Activated T-cell treated with anti-CD3 and anti-CD28 coated beads, Interleukin-2, amount 50 U/mL, for 48 hours (primary cell): ENCODE measurements around the gene SMR3A.

ENCODE experiments used
- DNase-seq, 2 experiments: peaks; one replicate each; pipeline ENCODE4 v3.0.0-alpha.2; 2020

The SMR3A gene

GRCh38 chr4:70360460-70360859 is at the start of gene SMR3A:
SMR3A (plus strand) TSS chr4:70360760; CDS start chr4:70362116, 1,356 bp downstream.
- DNase-seq: no peak

DNA sequence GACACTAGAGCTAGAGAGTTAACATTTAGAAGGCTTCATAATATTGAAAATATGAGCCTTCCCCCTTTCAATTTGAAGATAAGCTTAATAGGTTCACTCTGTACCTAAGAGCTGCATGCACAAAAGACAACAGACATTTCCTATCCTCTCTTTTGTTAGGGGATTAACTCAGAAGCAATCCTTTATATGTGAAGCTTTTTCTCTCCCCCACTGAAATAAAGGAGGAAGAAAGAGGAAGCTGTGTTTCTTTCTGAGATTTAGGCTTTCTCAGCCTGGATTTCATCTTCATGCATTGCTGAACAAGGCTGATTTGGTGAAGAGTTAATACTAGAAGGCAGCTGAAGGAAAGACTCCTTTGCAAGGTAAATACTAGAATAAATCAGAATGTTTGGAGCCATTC is 46.8 kb upstream of the SMR3A start:
- no peak for DNase-seq

- no peak for DNase-seq
Measured at GRCh38 chr4:70315928-70316327, 44.6 kb upstream of the SMR3A start.

- DNase-seq: no peak
Measured at GRCh38 chr4:70326052-70326451, 34.5 kb upstream of the SMR3A start.

DNA sequence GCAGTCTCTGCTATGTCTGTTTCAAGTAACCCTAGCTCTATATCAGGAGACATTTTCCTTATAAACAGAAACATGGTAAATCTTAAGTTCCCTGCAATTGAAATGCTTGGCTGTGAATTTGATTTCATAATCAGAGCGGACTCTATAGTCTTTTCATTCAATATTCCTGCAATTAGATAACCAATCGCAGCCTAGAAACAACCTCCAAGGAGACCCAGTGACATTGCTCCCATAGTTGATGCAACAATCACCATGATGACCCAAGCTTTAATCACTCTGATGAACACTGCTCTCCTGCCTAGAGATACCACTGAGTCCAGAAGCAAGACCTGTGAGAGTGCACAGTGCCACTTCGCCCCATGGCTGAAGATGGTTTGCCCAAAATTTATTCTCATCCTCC is 25.9 kb upstream of the SMR3A start, which contains the start of gene CABS1:
Gene CABS1 (plus strand): TSS at position 301 of the 400 bp plus-strand sequence. CDS start 59 bp downstream, at position 360.
- no peak for DNase-seq

GRCh38 chr4:70336043-70336442 is 24.5 kb upstream of the SMR3A start:
- DNase-seq: no peak

GRCh38 chr4:70337886-70338420 is 22.6 kb upstream of the SMR3A start:
- no peak for DNase-seq

DNA sequence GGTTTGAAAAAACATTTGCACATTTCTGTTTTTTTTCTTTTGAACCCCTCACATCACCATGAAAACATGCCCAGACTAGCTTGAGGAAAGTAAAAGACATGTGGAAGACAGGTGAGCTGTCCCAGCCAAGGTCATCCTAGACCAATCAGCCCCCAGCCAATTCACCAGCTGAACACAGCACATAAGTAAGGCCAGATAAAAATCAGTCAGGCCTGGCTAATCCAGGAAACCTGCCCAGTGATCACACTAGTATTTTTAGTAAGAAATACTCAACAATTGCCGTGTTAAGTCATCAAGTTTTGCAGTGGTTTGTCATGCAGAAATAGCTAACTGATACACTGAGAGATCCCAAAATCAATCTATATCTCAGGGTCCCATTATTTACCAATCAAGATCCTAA is 4.4 kb upstream of the SMR3A start:
- no peak for DNase-seq

DNA sequence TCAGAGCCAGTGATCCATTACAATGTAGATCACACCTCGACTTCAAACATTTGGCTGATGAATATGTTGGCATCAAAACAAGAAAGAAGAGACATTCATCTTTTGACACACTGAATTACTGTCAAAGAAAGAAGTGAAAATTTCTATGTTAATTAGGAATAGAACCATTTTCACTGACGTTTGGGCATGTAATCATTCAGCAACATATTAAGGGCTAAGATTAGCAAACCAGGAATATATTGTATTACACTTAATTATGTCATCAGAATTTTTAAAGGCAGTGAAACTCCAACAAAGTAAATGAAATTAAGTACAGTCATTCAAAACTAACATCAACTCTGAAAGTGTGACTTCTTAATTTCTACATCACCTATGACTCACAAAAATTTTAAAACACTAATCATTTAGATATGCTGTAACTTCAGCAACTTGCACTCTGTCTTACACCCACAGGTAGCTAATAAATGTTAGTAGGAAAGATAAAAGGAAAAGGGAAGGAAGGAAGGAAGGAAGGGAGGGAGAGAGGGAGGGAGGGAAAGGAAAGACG is 1.4 kb upstream of the SMR3A start:
- DNase-seq: no peak

DNA sequence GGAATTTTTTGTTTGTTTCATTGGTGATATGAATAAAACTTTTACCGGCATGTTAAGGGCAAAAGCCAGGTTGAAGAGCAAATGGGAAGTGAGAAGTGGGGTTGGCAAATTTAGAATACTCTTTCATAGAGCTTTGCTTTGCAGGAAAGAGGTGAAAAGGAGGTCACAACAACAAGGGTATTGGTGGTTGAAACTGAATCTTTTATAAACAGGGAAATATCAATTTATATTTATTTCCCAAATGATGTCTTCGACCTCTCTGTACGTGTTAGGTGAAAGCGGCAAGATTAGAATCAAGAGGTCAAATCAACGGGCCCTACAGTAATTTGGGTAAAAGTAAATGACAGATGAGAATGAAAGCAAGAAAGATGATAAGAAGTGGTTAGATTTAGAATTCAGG is 3.4 kb downstream of the SMR3A start:
- DNase-seq: no peak

GRCh38 chr4:70365479-70365878 is 4.9 kb downstream of the SMR3A start:
- no peak for DNase-seq

- DNase-seq: no peak
Measured at GRCh38 chr4:70367813-70368212, 7.3 kb downstream of the SMR3A start.

DNA sequence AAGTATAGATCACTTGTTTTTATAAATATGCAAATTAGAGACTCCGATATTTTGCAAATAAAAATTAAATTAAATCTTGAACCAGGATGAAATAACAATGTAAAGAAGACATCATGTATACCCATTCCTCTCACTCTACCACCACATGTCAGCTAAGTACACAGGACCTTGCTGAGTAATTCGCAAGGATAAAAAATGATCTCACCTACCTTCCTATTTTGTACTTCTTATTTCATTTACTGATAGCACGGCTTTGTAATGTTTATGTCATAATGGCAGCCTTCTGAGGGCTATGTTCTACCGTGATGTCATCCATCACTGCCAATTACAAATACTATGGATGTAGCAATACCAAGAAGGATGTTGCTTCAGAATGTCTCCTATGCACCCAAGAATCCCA is 11.4 kb downstream of the SMR3A start:
- no peak for DNase-seq

DNA sequence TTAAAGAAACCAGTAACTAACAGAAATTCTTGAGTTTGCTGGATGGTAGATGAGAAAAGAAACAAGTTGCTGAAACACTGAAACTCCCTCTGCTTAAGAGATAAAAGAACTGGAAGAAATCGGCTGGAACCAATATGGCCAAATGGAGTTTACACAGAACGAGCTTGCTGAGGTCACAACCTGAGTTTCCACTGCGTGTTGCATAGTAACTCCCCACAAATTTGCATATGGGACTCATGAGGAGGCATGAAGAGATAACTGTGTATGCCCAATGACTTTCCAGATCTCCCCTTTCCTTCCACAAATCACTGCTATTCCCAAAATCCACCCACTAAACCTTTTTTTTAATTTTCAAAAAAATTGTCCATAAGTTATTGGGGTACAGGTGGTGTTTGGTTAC is 12.2 kb downstream of the SMR3A start:
- DNase-seq: no peak

- no peak for DNase-seq
Measured at GRCh38 chr4:70380578-70380977, 20.0 kb downstream of the SMR3A start.

- DNase-seq: no peak
Measured at GRCh38 chr4:70382691-70383181, 22.2 kb downstream of the SMR3A start, which contains the start of gene SMR3B. SMR3B (plus strand) TSS chr4:70383131; CDS start chr4:70384511, 1,380 bp downstream.

GRCh38 chr4:70392057-70392776 is 31.7 kb downstream of the SMR3A start:
- no peak for DNase-seq

DNA sequence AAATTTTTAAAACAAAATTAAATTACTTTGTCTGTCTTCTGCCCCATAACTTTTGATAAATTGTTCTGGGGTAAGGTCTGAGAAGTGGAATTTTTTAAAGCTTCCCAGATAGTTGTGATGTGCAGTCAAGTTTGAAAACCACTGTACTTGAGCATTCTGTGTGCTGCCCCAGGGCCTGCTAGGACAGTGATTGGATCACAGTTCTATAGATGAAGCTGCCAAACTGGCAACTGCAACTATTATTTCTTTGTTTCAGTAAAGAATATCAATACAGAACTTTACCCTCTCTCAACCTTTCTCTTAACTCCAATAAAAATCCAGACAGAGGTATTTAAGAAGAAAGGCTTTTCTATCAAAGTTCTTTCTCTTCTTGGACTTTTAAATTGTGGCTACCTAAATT is 37.0 kb downstream of the SMR3A start, which contains the start of gene OPRPN:
Gene OPRPN (plus strand): TSS at position 361 of the 400 bp plus-strand sequence. CDS start 1,346 bp downstream, outside the sequence.
- DNase-seq: no peak

DNA sequence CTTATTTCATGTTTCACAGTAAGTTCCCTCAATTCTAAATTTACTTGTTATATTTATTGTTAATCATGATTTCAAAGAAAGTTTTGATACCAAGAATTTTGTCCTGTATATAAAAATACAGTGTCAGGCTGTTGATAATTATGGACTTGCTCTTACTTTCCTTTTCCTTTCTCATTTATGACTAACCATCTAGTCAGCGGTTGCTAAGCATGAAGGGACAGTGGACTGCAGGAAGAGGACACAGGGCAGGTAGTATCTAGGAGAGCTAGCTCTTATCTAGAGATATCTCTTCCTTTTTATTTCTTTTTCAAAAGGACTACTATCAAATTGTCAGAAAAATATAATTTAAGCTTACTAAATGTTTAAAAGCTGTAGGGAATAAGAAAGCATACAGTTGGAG is 38.8 kb downstream of the SMR3A start:
- DNase-seq: no peak

GRCh38 chr4:70402762-70403161 is 42.2 kb downstream of the SMR3A start:
- DNase-seq: no peak

- DNase-seq: no peak
Measured at GRCh38 chr4:70405765-70406164, 45.2 kb downstream of the SMR3A start.
